Measurements from ENCODE around the gene SPATA13. TPM values are rescaled to one million over a fixed set of nuclear protein-coding genes. Genes with fewer than 3 reads are reported as not detected.

SPATA13 gene
- total and polyA plus RNA-seq, 2 donors (not counting 1 experiment from before 2014, with no cell fraction given), result 5.7 to 8.3 TPM

DNA sequence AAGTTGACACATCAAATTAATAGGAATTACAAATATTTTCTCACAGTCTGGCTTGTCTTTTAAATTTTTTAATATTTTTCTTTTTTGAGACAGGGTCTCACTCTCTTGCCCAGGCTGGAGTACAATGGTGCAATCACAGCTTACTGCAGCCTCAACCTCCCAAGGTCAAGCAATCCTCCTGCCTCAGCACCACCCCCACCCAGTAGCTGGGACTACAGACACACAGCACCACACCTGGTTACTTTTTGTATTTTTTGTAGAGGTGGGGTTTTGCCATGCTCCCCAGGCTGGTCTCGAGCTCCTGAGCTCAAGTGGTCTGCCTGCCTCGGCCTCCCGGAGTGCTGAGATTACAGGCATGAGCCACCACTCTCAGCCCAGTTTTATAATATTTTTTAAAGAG lies 72.0 kb downstream of the SPATA13 start:
- POLR2A ChIA-PET, result no interaction called here
- Histone ChIP-seq H3K4me3 (ENCODE audit: control extremely low read depth in 1 of 5, extremely low read depth in 1 of 5, insufficient read depth in 1 of 5, low read depth in 2 of 5, low read length in 4 of 5) (no peak overlapping the region), H3K27me3 (replicated peaks in 1 of 4; ENCODE audit: control extremely low read depth in 1 of 4, control insufficient read depth in 3 of 4, insufficient read depth in 4 of 4, low read length in 3 of 4) (no peaks in the 10 kb centered on the region), H3K4me1 (ENCODE audit: control insufficient read depth in 2 of 2, insufficient read depth in 2 of 2, low read length in 2 of 2) (peaks cover 0 to 3% of the 10 kb centered on the region in 2 donors), H3K36me3 (replicated peaks in 1 of 2; ENCODE audit: control extremely low read depth in 1 of 2, control insufficient read depth in 1 of 2, extremely low read depth in 1 of 2, insufficient read depth in 2 of 2, low read length in 1 of 2) (no peaks in the 10 kb centered on the region), H3K27ac (ENCODE audit: low read length in 2 of 2) (no peak overlapping the region), H2AFZ (ENCODE audit: insufficient read depth, low read depth, low read length, poor library complexity, severe bottlenecking) (no peak overlapping the region), H3K79me2 (ENCODE audit: control insufficient read depth, insufficient read depth, low read length) (no peaks in the 10 kb centered on the region), H3K4me2 (replicated peaks; ENCODE audit: low read depth, low read length, poor library complexity, severe bottlenecking) (no peak overlapping the region), H4K20me1 (ENCODE audit: control insufficient read depth, insufficient read depth, low read length, poor library complexity, severe bottlenecking) (peaks cover 5% of the 10 kb centered on the region), H3K9ac (ENCODE audit: low read length) (no peak overlapping the region), H3K9me3 (ENCODE audit: control extremely low read depth in 1 of 3, control insufficient read depth in 2 of 3, insufficient read depth in 1 of 3, low read length in 2 of 3) (no peaks in the 10 kb centered on the region)
- Mint-ChIP-seq H3K4me1 (no peaks in the 10 kb centered on the region), H3K27ac (no peak overlapping the region), H3K4me3 (no peak overlapping the region), H3K9me3 (ENCODE audit: insufficient read depth) (no peaks in the 10 kb centered on the region), H3K27me3 (no peaks in the 10 kb centered on the region)
- no CpG with 5 or more reads among the region's 3 CpGs for WGBS (ENCODE audit: insufficient coverage)
- CTCF ChIA-PET, result interaction anchor here (3.3 kb wide), 1 partner anchor 13 kb away, joined by 18 read pairs; no protein-coding TSS in a partner anchor
- intact Hi-C loops (cut with micrococcal nuclease), result no loop called here
- no peak for DNase-seq
- ATAC-seq (ENCODE audit: low read depth), result no peak
- TF ChIP-seq EZH2 (IDR thresholded peaks at IDR 0.05; ENCODE audit: borderline replicate concordance, insufficient read depth, low read depth, low read length, poor library complexity, severe bottlenecking), result no peak
- TF ChIP-seq, protein P1, sequence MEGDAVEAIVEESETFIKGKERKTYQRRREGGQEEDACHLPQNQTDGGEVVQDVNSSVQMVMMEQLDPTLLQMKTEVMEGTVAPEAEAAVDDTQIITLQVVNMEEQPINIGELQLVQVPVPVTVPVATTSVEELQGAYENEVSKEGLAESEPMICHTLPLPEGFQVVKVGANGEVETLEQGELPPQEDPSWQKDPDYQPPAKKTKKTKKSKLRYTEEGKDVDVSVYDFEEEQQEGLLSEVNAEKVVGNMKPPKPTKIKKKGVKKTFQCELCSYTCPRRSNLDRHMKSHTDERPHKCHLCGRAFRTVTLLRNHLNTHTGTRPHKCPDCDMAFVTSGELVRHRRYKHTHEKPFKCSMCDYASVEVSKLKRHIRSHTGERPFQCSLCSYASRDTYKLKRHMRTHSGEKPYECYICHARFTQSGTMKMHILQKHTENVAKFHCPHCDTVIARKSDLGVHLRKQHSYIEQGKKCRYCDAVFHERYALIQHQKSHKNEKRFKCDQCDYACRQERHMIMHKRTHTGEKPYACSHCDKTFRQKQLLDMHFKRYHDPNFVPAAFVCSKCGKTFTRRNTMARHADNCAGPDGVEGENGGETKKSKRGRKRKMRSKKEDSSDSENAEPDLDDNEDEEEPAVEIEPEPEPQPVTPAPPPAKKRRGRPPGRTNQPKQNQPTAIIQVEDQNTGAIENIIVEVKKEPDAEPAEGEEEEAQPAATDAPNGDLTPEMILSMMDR (IDR thresholded peaks at IDR 0.05), result no peak

DNA sequence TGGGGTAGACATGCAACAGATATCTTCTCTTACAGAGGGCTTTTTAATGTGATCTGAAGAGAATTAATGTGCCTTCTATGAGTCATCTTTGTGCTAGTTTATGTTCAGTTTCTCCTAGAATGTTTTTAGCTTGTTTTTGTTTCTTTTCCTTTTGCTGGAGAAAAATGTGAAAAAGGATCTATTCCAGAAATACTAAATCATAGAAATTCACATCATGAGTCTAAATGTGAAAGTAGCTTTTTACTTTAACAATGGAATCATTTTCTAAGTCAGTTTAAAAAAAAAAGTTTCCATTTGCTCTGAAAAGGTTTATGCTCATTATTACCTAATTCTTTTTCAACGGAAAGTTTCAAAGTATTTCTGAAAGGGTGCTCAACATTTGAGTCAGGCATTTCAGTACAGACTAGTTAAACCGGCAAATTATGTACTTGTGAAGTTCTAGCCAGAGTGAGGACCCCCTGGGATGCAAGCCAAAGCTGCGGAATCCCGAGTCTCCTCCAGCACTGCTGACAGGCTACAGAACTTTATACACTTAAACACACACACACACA lies 72.9 kb downstream of the SPATA13 start:
- Mint-ChIP-seq H3K9me3 (ENCODE audit: insufficient read depth) (no peaks in the 10 kb centered on the region), H3K4me3 (no peak overlapping the region), H3K27me3 (no peaks in the 10 kb centered on the region), H3K27ac (no peak overlapping the region), H3K4me1 (no peaks in the 10 kb centered on the region)
- intact Hi-C loops (cut with micrococcal nuclease), result no loop called here
- POLR2A ChIA-PET, result no interaction called here
- ATAC-seq (ENCODE audit: low read depth) (no peak), DNase-seq (no peak)
- Histone ChIP-seq H3K36me3 (replicated peaks in 1 of 2; ENCODE audit: control extremely low read depth in 1 of 2, control insufficient read depth in 1 of 2, extremely low read depth in 1 of 2, insufficient read depth in 2 of 2, low read length in 1 of 2) (no peaks in the 10 kb centered on the region), H3K4me1 (ENCODE audit: control insufficient read depth in 2 of 2, insufficient read depth in 2 of 2, low read length in 2 of 2) (peaks cover 0 to 3% of the 10 kb centered on the region in 2 donors), H3K9me3 (ENCODE audit: control extremely low read depth in 1 of 3, control insufficient read depth in 2 of 3, insufficient read depth in 1 of 3, low read length in 2 of 3) (no peaks in the 10 kb centered on the region), H2AFZ (ENCODE audit: insufficient read depth, low read depth, low read length, poor library complexity, severe bottlenecking) (no peak overlapping the region), H3K79me2 (ENCODE audit: control insufficient read depth, insufficient read depth, low read length) (no peaks in the 10 kb centered on the region), H4K20me1 (ENCODE audit: control insufficient read depth, insufficient read depth, low read length, poor library complexity, severe bottlenecking) (peaks cover 5% of the 10 kb centered on the region), H3K9ac (ENCODE audit: low read length) (no peak overlapping the region), H3K27me3 (replicated peaks in 1 of 4; ENCODE audit: control extremely low read depth in 1 of 4, control insufficient read depth in 3 of 4, insufficient read depth in 4 of 4, low read length in 3 of 4) (no peaks in the 10 kb centered on the region), H3K27ac (ENCODE audit: low read length in 2 of 2) (no peak overlapping the region), H3K4me2 (replicated peaks; ENCODE audit: low read depth, low read length, poor library complexity, severe bottlenecking) (no peak overlapping the region), H3K4me3 (ENCODE audit: control extremely low read depth in 1 of 5, extremely low read depth in 1 of 5, insufficient read depth in 1 of 5, low read depth in 2 of 5, low read length in 4 of 5) (no peak overlapping the region)
- WGBS (ENCODE audit: insufficient coverage), result 89% methylated on average over 4 of the region's 4 CpGs
- TF ChIP-seq EZH2 (IDR thresholded peaks at IDR 0.05; ENCODE audit: borderline replicate concordance, insufficient read depth, low read depth, low read length, poor library complexity, severe bottlenecking), result no peak
- TF ChIP-seq, protein P1 (IDR thresholded peaks at IDR 0.05), result no peak
- CTCF ChIA-PET, result interaction anchor here (1.6 kb wide), 1 partner anchor 8 kb away, joined by 6 read pairs; no protein-coding TSS in a partner anchor

Data from B cell (primary cell).